Thymus (tissue), 11 donors: ENCODE data around the gene GPX5. TPM values are rescaled to one million over a fixed set of nuclear protein-coding genes. Genes with fewer than 3 reads are reported as not detected.

Experiments used
- DNase-seq, 9 donors: peaks; one replicate each; pipeline ENCODE4 v3.0.0-alpha.2; 2013; ENCODE audit warnings: low spot score in 9 of 9, low read depth in 6 of 9, missing footprints in 1 of 9
- H3K27ac ChIP-seq, 2 donors: one replicate each; pipeline ENCODE4 v1.5.1; 2013; ENCODE audit warnings: control low read depth in 1 of 2, low read depth in 1 of 2, low read length in 1 of 2, mild to moderate bottlenecking in 1 of 2, moderate library complexity in 1 of 2
- H3K27me3 ChIP-seq, 2 donors: one replicate each; pipeline ENCODE4 v1.5.1; 2013; ENCODE audit warnings: low read length in 1 of 2; ENCODE audit not compliant: control insufficient read depth in 2 of 2, insufficient read depth in 1 of 2
- H3K36me3 ChIP-seq, 2 donors: one replicate each; pipeline ENCODE4 v1.5.1; 2013; ENCODE audit warnings: low read length in 1 of 2, mild to moderate bottlenecking in 1 of 2, moderate library complexity in 1 of 2; ENCODE audit not compliant: control insufficient read depth in 2 of 2, insufficient read depth in 2 of 2
- H3K4me1 ChIP-seq, 2 donors: one replicate each; pipeline ENCODE4 v1.5.1; 2013; ENCODE audit warnings: low read length in 2 of 2; ENCODE audit not compliant: control insufficient read depth in 2 of 2, insufficient read depth in 2 of 2
- H3K4me3 ChIP-seq, 2 donors: one replicate each; pipeline ENCODE4 v1.5.1; 2013; ENCODE audit warnings: low read length in 2 of 2, control low read depth in 1 of 2, mild to moderate bottlenecking in 1 of 2
- H3K9me3 ChIP-seq, 2 donors: one replicate each; pipeline ENCODE4 v1.5.1; 2013; ENCODE audit warnings: low read length in 1 of 2, mild to moderate bottlenecking in 1 of 2; ENCODE audit not compliant: control insufficient read depth in 2 of 2, insufficient read depth in 1 of 2
- WGBS: extraction: QIAGEN DNeasy Blood & Tissue Kit; methylation state at CpG from one replicate; pipeline ENCODE4 v1.1.7; 2013; 5-methylcytosine and 5-hydroxymethylcytosine counted together
- polyA plus RNA-seq: library from polyadenylated mRNA; stranded (reverse); fragments of 200-250 nt; gene quantifications from one replicate; pipeline ENCODE4 v1.2.3, GENCODE V29; 2013
- total RNA-seq: library from RNA; stranded (reverse); fragments of 120-200 nt; gene quantifications from one replicate; pipeline ENCODE4 v1.2.4, GENCODE V29; 2013
- donor health status: healthy.

GPX5 gene
- total and polyA plus RNA-seq, 2 donors, result 0.05 TPM; not detected in 1

DNA sequence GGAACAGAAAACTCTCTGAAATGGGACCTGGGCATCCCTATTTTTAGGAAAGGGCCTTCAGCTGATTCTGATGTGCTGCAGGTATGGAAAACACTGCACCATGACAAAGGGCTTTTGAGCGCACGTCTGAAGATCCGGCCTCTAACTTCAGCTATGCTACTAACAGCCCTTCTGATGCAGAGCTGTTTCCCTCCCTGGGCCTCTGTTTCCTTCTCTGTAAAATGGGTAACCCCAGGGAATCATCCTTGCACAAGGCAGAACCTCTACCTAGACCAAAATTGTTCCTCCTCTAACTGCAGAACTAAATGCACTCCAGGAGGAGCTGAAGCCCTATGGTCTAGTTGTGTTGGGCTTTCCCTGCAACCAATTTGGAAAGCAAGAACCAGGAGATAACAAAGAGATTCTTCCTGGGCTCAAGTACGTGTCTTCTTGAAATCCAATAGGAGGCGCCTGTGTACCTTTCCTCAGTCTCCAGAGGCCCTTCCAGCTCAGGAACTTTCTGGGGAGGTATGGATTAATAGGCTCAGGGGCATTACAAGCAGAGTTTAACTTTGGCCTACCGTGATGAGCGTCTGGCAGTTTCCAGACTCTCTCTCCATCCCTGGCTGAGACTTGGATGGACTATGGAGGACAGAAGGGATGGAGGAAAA is 5.9 kb downstream of the GPX5 start:
- 85% methylated on average over 7 of the region's 7 CpGs for WGBS
- H3K27me3 ChIP-seq, result peaks cover 2 to 32% of the 10 kb centered on the region in 2 donors
- H3K4me3 ChIP-seq, result no peak overlapping the region

DNA sequence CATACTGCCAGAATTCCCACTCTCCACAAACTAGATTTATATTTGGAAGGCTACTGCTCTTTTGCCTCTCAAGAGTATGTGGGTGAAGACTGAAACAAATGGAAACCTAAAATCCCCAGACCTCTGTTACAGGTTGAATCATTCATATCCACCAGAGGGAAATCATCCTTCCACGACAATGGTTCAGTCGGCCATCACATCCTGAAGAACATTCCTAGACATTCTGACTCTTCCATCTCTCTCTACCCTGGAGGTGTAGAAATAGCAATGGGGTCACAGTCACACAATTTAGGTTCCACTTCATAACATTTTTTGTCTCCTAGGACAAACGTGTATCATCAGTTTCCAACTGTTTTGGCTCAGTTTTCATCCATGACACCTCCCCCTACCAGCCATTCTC is 8.6 kb downstream of the GPX5 start:
- DNase-seq, result no peak
- Histone ChIP-seq H3K4me1 (no peaks in the 10 kb centered on the region), H3K27me3 (peaks cover 5 to 48% of the 10 kb centered on the region in 2 donors), H3K9me3 (no peaks in the 10 kb centered on the region), H3K36me3 (no peaks in the 10 kb centered on the region), H3K27ac (no peak overlapping the region), H3K4me3 (no peak overlapping the region)
- WGBS, result 85% methylated on average over 3 of the region's 3 CpGs

More for the DNA sequence above, 5.9 kb downstream of the GPX5 start:
- H3K27ac ChIP-seq, result no peak overlapping the region
- no peaks in the 10 kb centered on the region for H3K36me3 ChIP-seq
- no peak for DNase-seq
- H3K9me3 ChIP-seq, result no peaks in the 10 kb centered on the region
- no peaks in the 10 kb centered on the region for H3K4me1 ChIP-seq

DNA sequence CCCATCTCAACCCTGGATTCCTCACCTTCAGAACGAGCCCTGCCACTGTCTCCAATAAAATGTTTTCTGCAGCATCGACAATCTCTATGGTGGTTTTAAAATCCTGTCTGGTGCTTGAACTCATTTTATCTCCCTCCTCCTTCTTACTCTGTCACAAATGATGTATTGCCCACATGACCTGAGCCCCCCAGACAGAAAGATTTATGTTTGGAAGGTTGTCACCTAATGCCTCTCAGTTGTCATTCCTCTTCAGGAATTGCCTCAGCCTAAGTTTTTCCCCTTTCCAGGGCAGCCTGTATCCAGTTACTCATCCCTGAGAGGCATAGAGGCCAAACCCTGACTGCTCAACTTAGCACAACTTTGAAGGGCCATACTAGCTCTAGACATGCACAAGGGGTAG is 9.2 kb downstream of the GPX5 start:
- WGBS, result 67% methylated on average over 2 of the region's 2 CpGs
- DNase-seq, result no peak

GRCh38 chr6:28537065-28537464 is 11.4 kb downstream of the GPX5 start:
- Histone ChIP-seq H3K27me3 (peaks cover 5 to 43% of the 10 kb centered on the region in 2 donors), H3K27ac (no peak overlapping the region), H3K36me3 (no peaks in the 10 kb centered on the region), H3K9me3 (no peaks in the 10 kb centered on the region), H3K4me1 (no peaks in the 10 kb centered on the region), H3K4me3 (no peak overlapping the region)
- peak in 1 of 9 donors; percentile 9 for DNase-seq
- 8% methylated on average over 18 of the region's 18 CpGs for WGBS

More for the DNA sequence above, 9.2 kb downstream of the GPX5 start:
- Histone ChIP-seq H3K9me3 (no peaks in the 10 kb centered on the region), H3K36me3 (no peaks in the 10 kb centered on the region), H3K27me3 (peaks cover 5 to 45% of the 10 kb centered on the region in 2 donors), H3K4me1 (no peaks in the 10 kb centered on the region), H3K27ac (no peak overlapping the region), H3K4me3 (no peak overlapping the region)

DNA sequence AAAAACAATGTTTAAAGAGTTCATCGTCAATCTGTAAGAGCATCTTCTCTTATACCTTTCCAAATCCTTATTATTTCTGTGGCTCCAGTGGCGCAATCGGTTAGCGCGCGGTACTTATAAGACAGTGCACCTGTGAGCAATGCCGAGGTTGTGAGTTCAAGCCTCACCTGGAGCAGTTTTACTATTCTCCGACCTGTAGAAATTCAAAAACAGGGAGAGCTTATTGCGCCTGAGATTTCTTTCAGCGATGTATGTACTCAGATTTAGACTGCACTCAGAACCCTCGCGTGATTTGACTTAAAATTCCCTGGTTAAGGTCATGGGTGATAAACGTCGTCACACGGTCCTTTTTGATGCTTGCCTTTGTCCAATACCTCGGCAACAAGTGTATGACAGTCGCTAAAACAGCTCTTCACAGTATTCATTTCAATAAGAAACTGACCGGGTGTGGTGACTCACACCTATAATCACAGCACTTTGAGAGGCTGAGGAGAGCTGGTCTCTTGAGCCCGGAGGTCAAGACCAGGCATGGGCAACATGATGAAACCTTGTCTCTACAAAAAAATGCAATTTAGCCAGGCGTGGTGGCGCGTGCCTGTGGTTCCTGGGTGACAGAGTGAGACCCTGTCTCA is 11.9 kb downstream of the GPX5 start:
- Histone ChIP-seq H3K4me3 (no peak overlapping the region), H3K9me3 (no peaks in the 10 kb centered on the region), H3K4me1 (no peaks in the 10 kb centered on the region), H3K36me3 (no peaks in the 10 kb centered on the region), H3K27me3 (peaks cover 3 to 48% of the 10 kb centered on the region in 2 donors), H3K27ac (no peak overlapping the region)
- WGBS, result 36% methylated on average over 22 of the region's 22 CpGs
- peak in 1 of 9 donors; percentile 21 for DNase-seq

DNA sequence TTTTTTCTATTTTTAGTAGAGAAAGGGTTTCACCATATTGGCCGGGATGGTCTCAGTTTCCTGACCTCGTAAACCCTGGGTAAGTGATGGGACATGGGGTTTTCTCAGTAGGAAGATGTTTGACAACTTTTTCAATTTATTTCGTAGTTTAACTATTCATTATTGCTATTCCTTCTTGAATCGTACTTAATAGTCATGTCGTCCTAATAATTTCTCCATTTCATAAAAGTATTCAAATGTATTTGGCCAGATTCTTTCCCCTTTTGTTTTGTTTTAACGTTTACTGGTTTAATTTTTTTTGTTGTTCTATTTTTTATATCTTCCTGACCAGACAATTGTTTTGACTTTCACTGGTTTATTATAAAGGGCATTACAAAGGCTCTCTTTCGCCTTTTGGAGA is 16.3 kb downstream of the GPX5 start:
- 58% methylated on average over 7 of the region's 7 CpGs for WGBS
- Histone ChIP-seq H3K4me1 (peaks cover 0 to 10% of the 10 kb centered on the region in 2 donors), H3K4me3 (peak overlapping the region in 1 of 2 donors; percentile 21), H3K27ac (no peak overlapping the region), H3K36me3 (no peaks in the 10 kb centered on the region), H3K27me3 (peaks cover 12 to 40% of the 10 kb centered on the region in 2 donors), H3K9me3 (no peaks in the 10 kb centered on the region)
- DNase-seq, result no peak

- peak in 8 of 9 donors; percentile 27 to 73 (median 40) for DNase-seq
- H3K27ac ChIP-seq, result no peak overlapping the region
- H3K4me1 ChIP-seq, result peaks cover 0 to 10% of the 10 kb centered on the region in 2 donors
- no peaks in the 10 kb centered on the region for H3K9me3 ChIP-seq
- peak overlapping the region in 1 of 2 donors; percentile 21 for H3K4me3 ChIP-seq
- WGBS, result 4% methylated on average over 30 of the region's 30 CpGs
- peaks cover 10 to 33% of the 10 kb centered on the region in 2 donors for H3K27me3 ChIP-seq
- H3K36me3 ChIP-seq, result no peaks in the 10 kb centered on the region
Measured at GRCh38 chr6:28542440-28543296, 17.0 kb downstream of the GPX5 start.

- Histone ChIP-seq H3K9me3 (no peaks in the 10 kb centered on the region), H3K4me1 (peaks cover 0 to 10% of the 10 kb centered on the region in 2 donors), H3K4me3 (peak overlapping the region in 1 of 2 donors; percentile 42), H3K27me3 (peaks cover 10 to 22% of the 10 kb centered on the region in 2 donors), H3K36me3 (no peaks in the 10 kb centered on the region), H3K27ac (peak overlapping the region in 1 of 2 donors; percentile 38)
- peak in 2 of 9 donors; percentile 21 to 48 for DNase-seq
- 6% methylated on average over 31 of the region's 31 CpGs for WGBS
Measured at GRCh38 chr6:28543651-28544610, 18.2 kb downstream of the GPX5 start.
